Stimulated activated CD8-positive, alpha-beta memory T cell treated with anti-CD3 and anti-CD28 coated beads, Interleukin-4, amount 100 ng/mL, for 24 hours (primary cell): Measurements from ENCODE around the gene CAMK2B.

ENCODE experiments used
- DNase-seq: peaks from one replicate; pipeline ENCODE4 v3.0.0-alpha.2; 2020; ENCODE audit warnings: low read depth

The CAMK2B gene

DNA sequence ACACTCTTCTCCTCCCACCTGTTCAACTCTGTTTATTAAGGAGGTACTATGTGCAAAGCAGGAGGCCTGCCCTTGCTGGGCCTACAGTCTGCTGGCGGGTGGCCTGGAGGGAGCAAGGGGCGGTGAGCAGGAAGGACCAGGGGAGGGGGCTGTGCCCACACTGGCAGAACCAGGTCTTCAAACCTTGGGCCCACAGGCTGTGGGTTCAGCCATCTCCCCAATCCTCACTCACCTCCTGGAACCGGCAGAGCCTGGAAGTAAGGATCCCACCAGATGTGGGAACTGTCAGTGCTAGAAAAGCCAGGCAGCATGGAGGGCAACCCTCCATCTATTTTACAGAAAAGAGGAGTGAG is 50.8 kb downstream of the CAMK2B start:
- DNase-seq = no peak

- DNase-seq = no peak
These were observed 51.4 kb downstream of the CAMK2B start for GRCh38 chr7:44273681-44274622.

- no peak for DNase-seq
These were observed 52.4 kb downstream of the CAMK2B start for GRCh38 chr7:44272981-44273380.

DNA sequence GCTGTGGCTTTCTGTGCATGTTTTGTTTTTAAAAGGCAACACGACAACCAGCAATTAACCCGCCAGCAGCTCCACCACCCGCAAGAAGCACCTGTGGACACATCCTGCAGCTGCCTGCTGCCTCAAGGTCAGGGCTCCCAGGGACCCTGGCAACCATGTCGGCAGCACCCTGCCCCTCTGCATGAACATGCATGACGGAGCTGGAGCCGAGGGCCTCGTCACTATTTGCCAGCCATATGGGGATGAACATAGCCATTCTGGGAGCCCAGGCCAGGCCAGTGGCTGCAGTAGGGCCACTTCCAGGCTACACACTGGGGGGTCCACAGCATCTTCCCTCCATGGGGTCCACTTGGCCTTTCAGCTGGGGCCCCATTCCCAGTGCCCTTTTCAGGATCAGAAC is 52.9 kb downstream of the CAMK2B start:
- DNase-seq = no peak

GRCh38 chr7:44269943-44270493 is 55.4 kb downstream of the CAMK2B start:
- DNase-seq = no peak

GRCh38 chr7:44269417-44269816 is 56.0 kb downstream of the CAMK2B start:
- no peak for DNase-seq

DNA sequence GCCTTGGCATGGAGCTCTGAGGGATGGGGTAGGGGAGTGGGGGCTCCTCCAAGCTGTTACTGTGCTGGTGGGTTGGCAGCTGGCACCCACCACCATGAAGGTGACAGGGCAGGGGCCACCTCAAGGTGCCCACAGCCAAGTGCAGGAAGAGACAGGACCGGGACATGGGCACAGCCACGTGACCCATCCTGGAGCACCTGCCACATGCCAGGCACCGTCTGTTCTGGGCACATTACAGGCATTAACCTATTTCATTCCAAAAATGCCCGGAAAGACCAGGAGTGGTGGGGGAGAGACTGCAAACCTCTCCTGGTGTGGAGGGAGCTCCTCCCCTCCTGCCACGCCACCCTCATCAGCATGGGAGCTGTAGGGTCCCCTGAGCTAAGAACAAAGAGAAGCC is 56.7 kb downstream of the CAMK2B start:
- no peak for DNase-seq

DNA sequence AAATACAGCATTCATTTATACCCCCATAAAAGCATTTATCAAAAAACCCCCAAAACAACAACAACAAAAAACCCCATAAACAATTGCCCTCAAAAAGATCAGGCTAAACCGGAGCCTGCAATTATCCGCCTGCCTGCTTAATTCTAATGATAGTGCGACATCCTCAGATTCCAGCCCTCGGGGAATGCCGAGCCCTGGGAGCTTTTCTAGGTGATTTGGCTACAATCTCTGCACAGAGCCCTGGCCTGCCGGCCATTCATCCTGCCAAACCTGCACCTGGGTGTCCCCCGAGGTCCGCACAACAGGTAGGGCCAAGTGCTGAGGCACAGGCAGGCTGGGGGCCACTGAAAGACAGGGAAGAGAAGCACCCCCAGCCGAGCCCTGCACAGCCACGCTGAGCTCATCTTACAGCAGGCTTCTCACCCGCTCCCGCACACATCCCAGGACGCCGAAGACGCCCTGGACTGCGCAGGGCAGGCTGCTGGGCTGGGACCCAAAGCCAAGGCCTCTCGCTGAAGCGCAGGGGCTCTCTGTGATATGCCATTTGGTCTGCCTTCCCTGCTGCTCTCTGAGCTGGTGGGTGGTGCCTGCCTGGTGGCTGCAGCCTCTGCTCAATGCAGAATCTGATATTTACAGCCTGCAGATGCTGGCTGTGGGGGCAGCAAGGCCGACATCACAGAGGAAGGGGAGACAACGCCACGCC is 57.5 kb downstream of the CAMK2B start:
- no peak for DNase-seq

- DNase-seq = no peak
These were observed 58.2 kb downstream of the CAMK2B start for GRCh38 chr7:44267178-44267577.

DNA sequence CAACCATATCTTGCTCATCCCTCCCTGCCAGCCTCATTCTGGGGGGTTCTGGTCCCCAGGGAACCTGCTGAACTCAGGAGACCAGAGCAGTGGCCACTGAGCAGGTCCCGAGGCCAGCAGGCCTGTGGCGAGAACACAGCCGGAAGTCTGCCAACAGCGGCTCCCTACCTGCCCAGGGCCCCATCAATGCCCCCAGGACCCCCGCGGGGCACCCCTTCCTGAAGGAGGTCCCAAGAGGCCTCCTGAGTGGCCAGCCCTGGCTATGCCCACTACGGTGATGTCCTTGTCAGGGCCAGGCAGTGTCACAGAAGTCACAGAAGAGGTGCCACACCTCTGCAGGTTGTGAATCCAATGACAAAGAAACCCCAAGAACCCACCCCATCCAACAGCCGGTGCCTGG is 58.9 kb downstream of the CAMK2B start:
- no peak for DNase-seq

DNA sequence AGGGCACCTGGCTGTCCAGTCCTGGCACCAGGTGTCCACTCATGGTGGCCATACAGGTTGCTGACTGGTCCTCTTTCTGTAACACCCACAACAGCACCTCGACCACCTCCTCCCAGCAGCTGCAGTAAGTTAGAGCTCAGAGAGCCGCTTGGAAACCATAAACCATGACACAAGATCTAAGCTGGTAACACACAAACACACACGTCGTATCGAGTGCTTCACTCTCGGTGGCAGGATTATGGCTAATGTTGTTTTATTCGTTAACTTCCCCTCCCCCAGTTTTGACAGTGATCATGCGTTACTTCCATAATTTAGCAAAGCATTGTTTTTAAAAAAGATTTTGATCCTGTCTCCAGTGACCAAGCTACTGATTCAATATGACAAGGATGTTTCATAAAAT is 59.7 kb downstream of the CAMK2B start:
- DNase-seq = no peak

DNA sequence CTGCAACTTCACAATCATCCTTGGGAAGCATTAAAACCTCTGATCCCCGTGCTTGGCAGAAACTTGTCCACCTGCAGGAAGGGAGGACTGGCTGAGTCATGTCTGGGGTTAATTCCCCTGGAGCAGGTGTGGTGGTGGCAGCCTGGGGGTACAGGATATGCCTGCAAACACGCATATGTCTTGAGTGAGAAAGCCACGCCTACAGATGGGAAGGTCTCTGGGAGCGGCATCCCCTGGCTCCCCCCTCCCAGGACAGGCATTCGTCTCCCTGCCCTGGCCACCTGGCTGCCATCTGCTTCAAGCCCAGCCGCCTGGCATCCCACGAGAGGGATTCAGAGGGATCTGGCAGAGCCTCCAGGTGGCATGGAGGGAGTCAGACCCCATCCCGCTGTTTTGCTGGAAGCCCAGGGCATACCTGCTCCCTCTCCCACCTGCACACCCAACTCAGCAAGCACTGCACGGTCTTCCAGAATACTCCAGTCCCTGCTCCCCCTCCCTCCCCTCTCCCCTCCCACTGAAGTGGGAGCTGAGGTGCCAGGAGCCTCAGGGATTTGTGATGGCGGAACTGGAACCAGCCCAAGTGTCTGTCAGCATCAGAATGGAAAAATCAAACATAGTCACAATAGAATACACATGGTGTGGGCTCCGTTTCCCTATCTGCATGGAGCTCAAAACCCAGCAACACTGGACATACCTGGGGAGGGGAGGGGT is 61.0 kb downstream of the CAMK2B start:
- DNase-seq = no peak

DNA sequence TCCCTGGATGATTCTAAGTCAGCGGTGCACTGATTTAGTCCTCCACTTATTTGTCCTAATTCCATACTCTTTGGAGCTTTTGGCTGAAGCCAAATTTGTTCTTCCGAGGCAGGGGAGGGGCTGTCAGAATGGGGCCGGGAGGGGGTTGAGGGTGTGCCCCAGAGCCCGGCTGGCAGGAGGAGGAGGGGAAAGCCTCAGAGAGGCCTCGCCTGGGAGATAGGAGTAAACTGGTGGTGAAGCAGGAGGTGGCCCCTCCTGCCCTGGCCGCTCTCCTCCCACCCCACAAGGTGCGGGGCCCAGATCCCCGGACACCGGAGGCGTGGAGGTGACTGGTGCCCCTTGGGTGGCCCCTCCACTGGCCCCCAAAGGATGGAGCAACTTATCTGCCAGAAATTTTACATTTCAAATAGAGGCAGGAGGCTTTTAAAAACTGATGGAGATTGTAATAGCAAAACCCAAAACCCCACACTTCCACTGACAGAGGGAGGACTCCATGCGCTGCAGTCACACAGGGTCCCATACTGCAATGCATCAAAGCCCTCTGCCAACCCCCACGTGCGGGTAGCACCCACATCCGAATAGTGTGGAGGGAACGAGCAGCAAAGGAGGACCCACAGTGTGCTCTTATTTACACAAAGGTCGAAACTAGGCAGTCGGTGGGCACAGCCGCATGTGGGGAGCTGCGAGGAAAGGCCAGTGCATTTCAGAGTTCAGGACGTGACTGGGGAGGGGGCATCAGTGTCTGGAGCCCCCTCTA is 61.9 kb downstream of the CAMK2B start:
- no peak for DNase-seq

GRCh38 chr7:44262031-44262430 is 63.4 kb downstream of the CAMK2B start:
- no peak for DNase-seq

DNA sequence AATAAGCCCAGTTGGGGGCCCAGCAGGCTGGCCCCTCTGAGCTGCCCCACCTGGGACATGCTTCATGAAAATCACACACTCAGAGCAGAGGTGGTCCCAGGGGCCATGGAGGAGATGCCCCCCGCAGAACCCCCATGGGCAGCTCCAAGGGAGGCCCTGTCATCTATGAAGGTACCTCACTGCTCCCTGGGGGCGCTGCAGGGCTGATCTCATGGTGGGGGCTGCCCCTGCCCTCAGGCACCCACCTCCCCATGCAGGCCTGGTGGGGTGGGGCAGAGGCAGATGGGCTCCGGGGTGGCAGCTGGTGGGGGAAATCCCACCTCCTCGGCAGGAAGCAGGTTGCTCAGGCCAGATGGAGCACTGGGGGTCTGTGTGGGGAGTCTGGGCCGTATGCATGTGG is 64.2 kb downstream of the CAMK2B start:
- DNase-seq = no peak

DNA sequence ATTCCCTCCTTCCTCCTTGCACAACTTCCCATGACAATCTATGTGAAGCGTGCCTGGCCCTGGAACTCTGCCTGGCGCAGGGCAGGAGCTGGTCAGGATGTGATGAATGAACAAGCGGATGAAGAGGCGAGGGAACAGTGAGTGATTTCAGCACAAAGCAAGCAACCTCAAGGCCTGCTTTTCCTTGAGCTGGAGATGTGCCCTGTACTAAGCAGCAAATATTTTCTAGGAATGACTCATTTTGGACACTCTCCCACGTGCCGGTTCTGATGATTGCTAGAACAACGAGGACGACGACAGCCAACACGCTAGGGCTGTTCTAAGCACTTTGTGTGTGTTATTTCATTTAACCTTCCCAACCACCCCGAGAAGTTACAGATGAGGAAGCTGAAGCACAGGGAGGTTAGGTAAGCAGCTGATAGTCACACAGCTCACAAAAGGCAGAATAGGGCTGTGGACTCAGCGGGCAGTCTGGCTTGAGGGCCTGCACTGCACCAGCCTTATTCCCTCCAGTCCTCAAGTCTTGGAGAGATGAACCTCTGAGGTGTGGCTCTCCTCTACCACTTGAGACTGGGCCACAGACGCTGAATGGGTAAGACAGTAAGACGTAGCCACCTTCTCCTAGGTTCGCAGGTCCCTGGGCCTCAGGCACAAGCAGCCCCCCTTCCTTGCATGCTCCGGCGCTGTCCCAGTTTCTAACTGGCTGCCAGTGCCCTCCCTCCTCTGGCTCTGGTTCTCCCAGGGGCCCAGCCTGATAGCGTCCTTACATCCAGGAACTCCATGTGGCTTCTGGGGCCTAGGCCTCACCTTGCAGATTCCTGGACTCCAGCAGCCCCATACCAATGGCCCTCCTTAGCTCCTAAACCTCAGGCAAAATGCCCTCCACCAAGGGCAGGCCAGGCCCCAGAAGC is 65.6 kb downstream of the CAMK2B start:
- no peak for DNase-seq

GRCh38 chr7:44258865-44259546 is 66.4 kb downstream of the CAMK2B start:
- DNase-seq = no peak

GRCh38 chr7:44258423-44258760 is 67.0 kb downstream of the CAMK2B start:
- DNase-seq = no peak

GRCh38 chr7:44257618-44258422 is 67.6 kb downstream of the CAMK2B start:
- DNase-seq = peak; percentile 64
